Thyroid gland (tissue), 4 donors: Measurements from ENCODE around the gene TRIM56. TPM values are rescaled to one million over a fixed set of nuclear protein-coding genes. Genes with fewer than 3 reads are reported as not detected.
"Not testable (repeated sequence)": the region's sequence is repeated elsewhere in the genome, so short reads cannot be mapped to it uniquely, and the experiment has no call there.

Experiments used
- DNase-seq, 2 donors: peaks; one replicate each; pipeline ENCODE4 v3.0.0-alpha.2; 2019
- H3K27ac ChIP-seq, 3 donors: fragments of 200-600 bp; sonication (generic); 1 replicate in 2 of 3; 2 replicates in 1 of 3; pipeline ENCODE4 v1.5.1; 2016 to 2019; ENCODE audit warnings: mild to moderate bottlenecking in 1 of 3, moderate library complexity in 1 of 3
- H3K27me3 ChIP-seq: fragments of 200-600 bp; sonication (generic); one replicate; pipeline ENCODE4 v1.5.1; 2019
- H3K36me3 ChIP-seq, 2 donors: fragments of 200-600 bp; sonication (generic); one replicate each; pipeline ENCODE4 v1.5.1; 2016 to 2019
- H3K4me1 ChIP-seq, 2 donors: fragments of 200-600 bp; sonication (generic); one replicate each; pipeline ENCODE4 v1.5.1; 2017 to 2019
- H3K4me3 ChIP-seq, 3 donors: fragments of 200-600 bp; sonication (generic); replicated peaks in 1 of 3; 1 replicate in 2 of 3; 2 replicates in 1 of 3; pipeline ENCODE4 v1.5.1; 2016; ENCODE audit warnings: mild to moderate bottlenecking in 1 of 3
- H3K9me3 ChIP-seq: fragments of 200-600 bp; sonication (generic); one replicate; pipeline ENCODE4 v1.5.1; 2017
- POLR2A ChIP-seq, 2 donors: fragments of 450-650 bp; IDR thresholded peaks; one replicate each; pipeline ENCODE4 v1.6.1; 2017; ENCODE audit warnings: antibody characterized with exemption in 2 of 2, mild to moderate bottlenecking in 2 of 2, moderate library complexity in 1 of 2
- WGBS, 2 donors: methylation state at CpG; one replicate each; pipeline ENCODE4 v1.1.5; 2017; 5-methylcytosine and 5-hydroxymethylcytosine counted together
- intact Hi-C: fragments of 100-400 bp; cut with DNase I; formaldehyde crosslinking; loops from one replicate; pipeline ENCODE4 v1.15.1; 2023
- total RNA-seq, 4 donors: library from RNA; depleted of rRNA; stranded (reverse); fragments of >200 nt; gene quantifications; one replicate each; pipeline ENCODE4 v1.2.3, GENCODE V29; 2016
- TF ChIP-seq, protein P1 (sequence below), 6 experiments: fragments of 200-600 bp in 3 of 6; fragments of 450-650 bp in 3 of 6; sonication (generic) in 3 of 6; IDR thresholded peaks; one replicate each; pipeline ENCODE4 v1.5.1; 2016 to 2019; ENCODE audit warnings: antibody characterized with exemption in 6 of 6, mild to moderate bottlenecking in 2 of 6, inconsistent platforms in 1 of 6, moderate library complexity in 1 of 6

TRIM56 gene
- total RNA-seq, 4 donors from 2014 or later = 19.6 to 36.4 (median 28.5) TPM

DNA sequence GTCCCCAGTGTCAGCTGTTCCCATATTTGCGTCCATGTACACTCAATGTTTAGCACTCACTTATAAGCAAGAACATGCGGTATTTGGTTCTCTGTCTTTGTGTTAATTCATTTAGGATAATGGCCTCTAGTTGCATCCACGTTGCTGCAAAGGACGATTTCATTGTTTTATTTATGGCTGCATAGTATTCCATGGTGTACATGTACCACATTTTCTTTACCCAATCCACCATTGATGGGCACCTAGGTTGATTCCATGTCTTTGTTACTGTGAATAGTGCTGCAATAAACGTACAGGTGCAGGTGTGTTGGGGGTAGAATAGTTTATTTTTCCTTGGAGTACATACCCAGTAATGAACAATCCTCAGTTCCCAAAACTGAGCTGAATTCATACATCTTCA, 24.3 kb upstream of the TRIM56 start:
- no peak overlapping the region for H3K27ac ChIP-seq
- DNase-seq = no peak
- WGBS, 2 donors = 76 to 78% methylated on average over 5 of the region's 5 CpGs
- H3K27me3 ChIP-seq = no peaks in the 10 kb centered on the region
- H3K4me1 ChIP-seq = no peaks in the 10 kb centered on the region
- intact Hi-C loops = no loop called here
- no peaks in the 10 kb centered on the region for H3K9me3 ChIP-seq
- no peak for TF ChIP-seq POLR2A (IDR thresholded peaks at IDR 0.05)
- TF ChIP-seq, protein P1, sequence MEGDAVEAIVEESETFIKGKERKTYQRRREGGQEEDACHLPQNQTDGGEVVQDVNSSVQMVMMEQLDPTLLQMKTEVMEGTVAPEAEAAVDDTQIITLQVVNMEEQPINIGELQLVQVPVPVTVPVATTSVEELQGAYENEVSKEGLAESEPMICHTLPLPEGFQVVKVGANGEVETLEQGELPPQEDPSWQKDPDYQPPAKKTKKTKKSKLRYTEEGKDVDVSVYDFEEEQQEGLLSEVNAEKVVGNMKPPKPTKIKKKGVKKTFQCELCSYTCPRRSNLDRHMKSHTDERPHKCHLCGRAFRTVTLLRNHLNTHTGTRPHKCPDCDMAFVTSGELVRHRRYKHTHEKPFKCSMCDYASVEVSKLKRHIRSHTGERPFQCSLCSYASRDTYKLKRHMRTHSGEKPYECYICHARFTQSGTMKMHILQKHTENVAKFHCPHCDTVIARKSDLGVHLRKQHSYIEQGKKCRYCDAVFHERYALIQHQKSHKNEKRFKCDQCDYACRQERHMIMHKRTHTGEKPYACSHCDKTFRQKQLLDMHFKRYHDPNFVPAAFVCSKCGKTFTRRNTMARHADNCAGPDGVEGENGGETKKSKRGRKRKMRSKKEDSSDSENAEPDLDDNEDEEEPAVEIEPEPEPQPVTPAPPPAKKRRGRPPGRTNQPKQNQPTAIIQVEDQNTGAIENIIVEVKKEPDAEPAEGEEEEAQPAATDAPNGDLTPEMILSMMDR (IDR thresholded peaks at IDR 0.05) = no peak
- no peaks in the 10 kb centered on the region for H3K36me3 ChIP-seq
- no peak overlapping the region for H3K4me3 ChIP-seq

DNA sequence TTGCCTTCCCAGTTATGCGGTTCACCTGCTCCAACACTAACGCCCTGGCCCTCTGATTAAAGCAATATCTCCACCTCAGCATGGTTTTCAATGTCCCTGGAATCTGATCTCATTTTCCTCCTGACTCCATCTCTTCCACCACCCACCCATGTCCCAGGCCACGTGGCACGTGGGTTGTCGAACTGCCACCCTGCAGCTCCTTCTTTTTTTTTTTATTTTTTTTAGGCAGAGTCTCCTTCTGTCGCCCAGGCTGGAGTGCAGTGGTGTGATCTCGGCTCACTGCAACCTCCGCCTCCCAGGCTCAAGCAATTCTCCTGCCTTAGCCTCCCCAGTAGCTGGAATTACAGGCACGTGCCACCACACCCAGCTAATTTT, 21.1 kb upstream of the TRIM56 start:
- H3K9me3 ChIP-seq, H3K27me3 ChIP-seq, DNase-seq, intact Hi-C loops, H3K4me3 ChIP-seq, H3K36me3 ChIP-seq, H3K27ac ChIP-seq, H3K4me1 ChIP-seq: not testable (repeated sequence)
- 63 to 65% methylated on average over 9 of the region's 9 CpGs for WGBS, 2 donors

DNA sequence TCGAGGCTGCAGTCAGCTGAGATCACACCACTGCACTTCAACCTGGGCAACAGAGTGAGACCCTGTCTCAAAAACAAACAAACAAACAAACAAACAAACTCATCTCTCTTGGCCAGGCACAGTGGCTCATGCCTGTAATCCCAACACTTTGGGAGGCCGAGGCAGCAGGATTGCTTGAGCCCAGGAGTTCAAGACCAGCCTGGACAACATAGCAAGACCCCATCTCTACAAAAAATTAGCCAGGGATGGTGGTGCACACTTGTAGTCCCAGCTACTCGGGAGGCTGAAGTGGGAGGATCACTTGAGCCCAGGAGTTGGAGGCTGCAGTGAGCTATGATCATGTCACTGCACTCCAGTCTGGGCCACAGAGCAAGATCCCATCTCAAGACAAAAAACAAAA, 20.1 kb upstream of the TRIM56 start:
- intact Hi-C loops, H3K27ac ChIP-seq, H3K27me3 ChIP-seq, H3K9me3 ChIP-seq, H3K36me3 ChIP-seq, DNase-seq, H3K4me1 ChIP-seq, H3K4me3 ChIP-seq: not testable (repeated sequence)
- 66 to 79% methylated on average over 3 of the region's 3 CpGs for WGBS, 2 donors

DNA sequence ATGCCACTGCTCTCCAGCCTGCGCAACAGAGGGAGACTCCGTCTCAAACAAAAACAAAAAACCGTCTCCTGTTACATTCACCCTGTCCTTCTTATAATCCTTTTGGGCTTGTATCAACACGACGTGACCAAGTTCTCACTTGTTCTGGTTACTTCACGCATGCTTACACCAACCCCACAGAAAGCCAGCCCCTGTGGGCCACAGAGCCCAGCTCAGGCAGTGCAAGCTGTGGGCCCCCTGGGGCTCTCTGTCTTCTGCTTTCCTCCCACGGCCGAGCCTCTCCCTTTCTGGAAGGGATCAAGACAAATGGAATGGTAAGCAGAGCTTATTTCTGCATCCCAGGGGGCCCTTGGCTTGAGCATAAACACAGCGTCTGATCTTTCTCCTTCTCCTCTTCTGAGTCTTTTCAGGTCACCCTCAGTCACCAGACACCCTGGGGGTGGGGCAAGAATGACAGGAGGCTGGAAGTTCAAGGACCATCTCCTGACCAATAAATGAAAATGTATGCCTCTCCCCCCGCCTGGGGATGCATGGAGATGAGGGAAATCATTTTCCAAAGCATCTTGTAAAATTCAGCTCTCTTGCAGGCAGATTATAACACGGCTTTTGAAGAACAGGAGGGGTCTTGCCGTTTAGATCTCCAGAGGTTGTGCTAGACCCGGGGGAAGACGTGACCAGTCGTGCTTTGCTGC, 19.0 kb upstream of the TRIM56 start:
- intact Hi-C loops = no loop called here
- Histone ChIP-seq H3K27me3 (no peaks in the 10 kb centered on the region), H3K4me3 (no peak overlapping the region), H3K4me1 (no peaks in the 10 kb centered on the region), H3K36me3 (no peaks in the 10 kb centered on the region), H3K27ac (no peak overlapping the region), H3K9me3 (no peaks in the 10 kb centered on the region)
- WGBS, 2 donors = 28 to 30% methylated on average over 15 of the region's 15 CpGs
- DNase-seq = no peak
- TF ChIP-seq POLR2A (IDR thresholded peaks at IDR 0.05) = no peak
- TF ChIP-seq, protein P1 (IDR thresholded peaks at IDR 0.05) = no peak

DNA sequence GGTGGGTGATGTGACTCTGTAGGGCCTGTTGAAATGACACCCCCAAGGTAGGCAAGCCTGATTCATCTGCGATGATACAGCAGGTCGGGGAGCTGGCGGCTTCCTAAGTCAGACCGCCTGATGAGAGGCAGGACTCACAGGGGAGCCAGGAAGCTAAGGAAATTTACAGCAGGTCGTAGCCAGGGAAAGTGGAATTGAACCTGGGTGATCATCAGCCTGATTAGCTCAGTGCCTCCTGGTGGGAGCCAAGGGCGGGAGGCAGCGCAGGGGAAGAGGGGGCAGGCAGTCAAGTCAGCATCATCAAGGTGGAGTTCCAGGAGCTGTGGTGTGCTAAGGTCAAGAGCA, 18.5 kb upstream of the TRIM56 start:
- DNase-seq = no peak
- TF ChIP-seq POLR2A (IDR thresholded peaks at IDR 0.05) = no peak
- TF ChIP-seq, protein P1 (IDR thresholded peaks at IDR 0.05) = no peak
- intact Hi-C loops = no loop called here
- H3K27ac ChIP-seq = no peak overlapping the region
- H3K27me3 ChIP-seq = no peaks in the 10 kb centered on the region
- H3K9me3 ChIP-seq = no peaks in the 10 kb centered on the region
- H3K4me1 ChIP-seq = no peaks in the 10 kb centered on the region
- no peak overlapping the region for H3K4me3 ChIP-seq
- WGBS, 2 donors = 55 to 60% methylated on average over 7 of the region's 7 CpGs
- no peaks in the 10 kb centered on the region for H3K36me3 ChIP-seq

DNA sequence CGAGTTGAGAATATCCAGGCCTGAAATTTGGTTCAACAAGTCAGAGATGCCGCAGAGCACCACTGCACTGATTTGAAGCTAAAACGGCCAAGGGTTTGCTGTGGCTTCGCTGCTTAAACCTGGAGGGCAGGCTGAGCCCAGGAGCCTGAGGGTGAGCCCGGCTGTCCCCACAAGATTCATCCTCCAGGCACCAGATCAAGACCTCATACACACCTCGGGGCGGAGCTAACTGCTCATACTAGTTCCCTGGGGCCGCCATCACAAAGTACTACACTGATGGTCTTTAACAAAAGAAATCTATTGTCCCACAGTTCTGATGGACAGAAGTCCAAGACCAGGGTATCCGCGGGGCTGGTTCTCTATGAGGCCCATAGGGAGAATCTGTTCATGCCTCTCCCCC, 16.9 kb upstream of the TRIM56 start:
- Histone ChIP-seq H3K27me3 (no peaks in the 10 kb centered on the region), H3K36me3 (no peaks in the 10 kb centered on the region), H3K27ac (no peak overlapping the region), H3K4me1 (no peaks in the 10 kb centered on the region), H3K4me3 (no peak overlapping the region), H3K9me3 (no peaks in the 10 kb centered on the region)
- WGBS, 2 donors = 80 to 86% methylated on average over 7 to 9 of the region's 10 CpGs
- intact Hi-C loops = no loop called here
- TF ChIP-seq, protein P1 (IDR thresholded peaks at IDR 0.05) = no peak
- no peak for TF ChIP-seq POLR2A (IDR thresholded peaks at IDR 0.05)
- no peak for DNase-seq

DNA sequence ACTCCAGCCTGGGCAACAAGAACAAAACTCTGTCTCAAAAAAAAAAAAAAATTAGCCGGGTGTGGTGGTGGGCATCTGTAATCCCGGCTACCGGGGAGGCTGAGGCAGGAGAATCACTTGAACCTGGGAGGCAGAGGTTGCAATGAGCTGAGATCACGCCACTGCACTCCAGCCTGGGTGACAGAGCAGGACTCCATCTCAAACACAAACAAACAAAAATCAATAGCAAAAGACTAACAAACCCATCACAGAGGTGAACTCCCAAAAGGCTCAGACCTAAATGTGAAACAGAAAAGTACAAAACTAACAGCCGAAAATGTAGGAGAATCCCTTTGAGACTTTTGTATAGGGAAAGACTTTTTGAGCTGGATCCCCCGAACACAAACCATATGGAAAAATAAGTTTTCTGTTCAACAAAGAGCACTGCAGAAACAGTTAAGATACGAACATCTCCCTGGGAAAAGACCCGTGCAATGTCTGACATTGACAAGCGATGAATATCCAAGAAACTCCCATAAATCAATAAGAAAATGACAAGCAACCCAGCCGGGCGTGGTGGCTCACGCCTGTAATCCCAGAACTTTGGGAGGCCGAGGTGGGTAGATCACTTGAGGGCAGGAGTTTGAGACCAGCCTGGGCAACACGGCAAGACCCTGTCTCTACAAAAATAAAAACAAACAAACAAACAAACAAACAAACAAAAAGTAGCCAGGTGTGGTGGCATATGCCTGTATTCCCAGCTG, 13.7 kb upstream of the TRIM56 start:
- H3K4me3 ChIP-seq, H3K27ac ChIP-seq, H3K36me3 ChIP-seq, intact Hi-C loops, DNase-seq, H3K27me3 ChIP-seq, H3K4me1 ChIP-seq, H3K9me3 ChIP-seq: not testable (repeated sequence)
- WGBS, 2 donors = 79 to 84% methylated on average over 14 of the region's 14 CpGs
